HG02759 (cell line): Measurements from ENCODE around the gene EPX.

Experiments used
- ATAC-seq: cut with Tn5 transposase; IDR thresholded peaks from one replicate; pipeline ENCODE4 v1.9.1; 2021; ENCODE audit warnings: mild to moderate bottlenecking, moderate library complexity; ENCODE audit not compliant: unreplicated experiment

EPX gene

GRCh38 chr17:58249270-58250133, 57.0 kb downstream of the EPX start:
- no peak for ATAC-seq

DNA sequence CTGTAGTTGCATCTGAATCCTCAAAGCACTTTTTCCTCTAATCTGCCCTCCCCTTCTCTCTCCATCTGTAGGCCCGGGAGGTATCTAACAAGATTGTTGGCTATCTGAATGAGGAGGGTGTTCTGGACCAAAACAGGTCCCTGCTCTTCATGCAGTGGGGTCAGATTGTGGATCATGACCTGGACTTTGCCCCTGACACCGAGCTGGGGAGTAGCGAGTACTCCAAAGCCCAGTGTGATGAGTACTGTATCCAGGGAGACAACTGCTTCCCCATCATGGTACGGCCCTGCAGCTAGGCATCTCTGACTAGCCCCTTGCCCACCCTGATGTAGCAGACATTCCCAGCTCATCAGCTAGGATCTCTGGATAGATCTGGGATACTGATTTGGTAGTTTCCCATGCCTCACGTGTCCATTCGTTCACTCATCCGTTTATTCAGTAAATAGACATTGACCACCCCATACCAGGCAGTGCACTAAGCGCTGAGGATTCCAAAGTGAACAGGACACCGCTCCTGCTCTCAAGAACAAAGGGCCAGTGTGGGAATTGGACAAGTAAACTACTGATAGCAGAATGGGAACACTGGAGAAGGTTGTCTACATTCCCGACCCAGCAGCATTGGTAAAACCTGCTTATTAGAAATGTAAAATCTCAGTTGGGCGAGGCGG, 58.0 kb downstream of the EPX start:
- ATAC-seq, result no peak

- no peak for ATAC-seq
Observed at GRCh38 chr17:58252141-58252540, 59.6 kb downstream of the EPX start.

DNA sequence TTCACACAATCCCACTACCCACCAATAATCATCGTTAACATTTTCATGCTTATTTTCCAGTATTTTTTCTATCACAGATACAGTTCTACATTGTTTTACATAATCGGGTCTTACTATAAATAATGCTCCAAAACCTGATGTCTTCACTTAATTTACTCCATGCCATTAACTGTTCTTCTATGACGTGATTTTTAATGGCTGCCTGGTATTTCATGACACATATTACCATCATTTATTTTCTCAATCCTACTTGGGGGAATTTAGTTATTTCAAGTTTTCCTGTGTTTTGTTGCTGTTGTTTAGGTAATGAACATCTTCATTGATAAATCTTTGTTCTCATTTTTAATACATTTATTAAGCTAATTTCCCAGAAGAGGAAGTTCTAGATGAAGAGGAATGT, 60.6 kb downstream of the EPX start:
- ATAC-seq, result no peak
